Lung microvascular endothelial cell (primary cell): Measurements from ENCODE around the gene UBAP1L. TPM values are rescaled to one million over a fixed set of nuclear protein-coding genes. Genes with fewer than 3 reads are reported as not detected.
"Not testable (repeated sequence)": the region's sequence is repeated elsewhere in the genome, so short reads cannot be mapped to it uniquely, and the experiment has no call there.

ENCODE experiments used
- DNase-seq, 2 donors: peaks; one replicate each; pipeline versions ENCODE4 v3.0.0 to v3.0.0-alpha.2; 2010; ENCODE audit warnings: low read depth in 2 of 2
- total RNA-seq: library from RNA; depleted of rRNA; stranded (reverse); fragments of >200 nt; gene quantifications from 2 replicates; pipeline ENCODE4 v1.2.1, GENCODE V29; 2014

UBAP1L gene
- total RNA-seq = 1.1 and 2.6 TPM in 2 replicates

DNA sequence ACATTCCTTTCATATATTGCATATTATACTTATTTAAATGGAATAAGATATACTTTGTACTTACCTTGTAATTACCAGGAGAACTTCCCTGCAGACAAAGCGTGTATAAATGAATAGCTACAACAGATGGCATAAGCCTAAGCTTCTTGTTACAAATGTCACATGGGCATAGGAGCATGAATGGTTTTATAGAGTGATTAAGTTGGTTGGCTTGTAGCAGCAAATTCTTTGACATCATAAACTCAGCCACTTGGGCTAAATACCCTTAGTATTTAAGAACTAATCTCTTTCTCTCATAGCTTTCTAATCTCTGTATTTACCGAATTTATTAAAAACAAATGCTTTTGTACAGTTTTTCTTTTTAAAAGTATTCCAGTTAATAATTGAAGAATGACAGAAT lies at the start of gene UBAP1L:
TSS of gene UBAP1L (minus strand) at position 115 of the 400 bp plus-strand sequence. CDS start 8,985 bp downstream, outside the sequence.
- no peak for DNase-seq

DNA sequence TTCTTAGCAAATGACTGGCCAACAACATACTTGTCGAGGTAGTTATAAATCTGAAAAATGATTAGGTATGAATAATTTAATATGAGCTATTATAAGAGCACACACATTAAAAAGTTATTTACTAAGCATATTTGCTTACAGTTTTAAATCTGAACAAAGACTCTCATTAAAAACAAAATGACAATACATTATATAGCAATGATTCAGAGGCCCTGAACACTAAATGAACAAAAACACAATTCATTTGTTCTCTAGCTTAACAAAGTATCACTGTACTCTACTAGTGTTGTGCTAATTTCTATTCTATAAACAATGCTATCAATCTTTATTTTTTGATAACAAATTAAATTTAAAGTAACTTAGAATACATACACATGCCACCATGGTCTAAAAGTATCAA lies 49.1 kb upstream of the UBAP1L start:
- no peak for DNase-seq

DNA sequence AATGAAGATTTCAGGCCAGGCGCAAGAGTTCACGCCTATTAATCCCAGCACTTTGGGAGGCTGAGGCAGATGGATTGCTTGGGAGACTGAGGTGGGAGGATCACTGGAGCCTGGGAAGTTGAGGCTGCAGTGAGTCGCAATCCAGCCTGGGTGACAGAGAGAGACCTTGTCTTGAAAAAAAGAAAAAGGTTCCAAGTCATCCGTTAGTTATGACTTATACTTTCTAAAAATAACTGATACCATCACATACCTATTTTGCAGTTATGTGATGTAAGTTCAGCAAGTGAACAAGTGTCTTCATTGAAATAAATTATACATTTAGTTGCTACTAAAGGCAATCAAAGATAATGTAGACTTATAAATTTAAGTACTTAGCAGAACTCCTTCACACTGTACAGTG lies 48.0 kb upstream of the UBAP1L start:
- no peak for DNase-seq

DNA sequence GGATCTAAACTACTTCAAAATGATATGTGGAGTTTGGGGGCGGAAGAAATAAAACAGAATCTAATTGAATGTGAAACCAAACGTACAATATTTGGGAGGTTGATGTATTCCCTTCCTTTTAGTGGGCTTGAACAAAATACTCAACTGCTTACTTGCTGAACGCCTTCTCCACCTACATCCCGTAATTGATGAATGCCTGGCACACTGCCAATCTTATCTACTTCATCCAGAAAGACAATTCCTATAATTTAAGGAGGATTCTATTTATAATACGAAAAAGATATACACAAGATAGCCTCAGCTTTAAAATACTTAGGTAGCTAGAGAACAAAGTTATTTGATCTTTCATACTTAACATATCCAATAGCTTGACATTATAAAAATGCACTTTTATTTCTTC lies 41.7 kb upstream of the UBAP1L start:
- peak in 1 of 2 donors; percentile 4 for DNase-seq

DNA sequence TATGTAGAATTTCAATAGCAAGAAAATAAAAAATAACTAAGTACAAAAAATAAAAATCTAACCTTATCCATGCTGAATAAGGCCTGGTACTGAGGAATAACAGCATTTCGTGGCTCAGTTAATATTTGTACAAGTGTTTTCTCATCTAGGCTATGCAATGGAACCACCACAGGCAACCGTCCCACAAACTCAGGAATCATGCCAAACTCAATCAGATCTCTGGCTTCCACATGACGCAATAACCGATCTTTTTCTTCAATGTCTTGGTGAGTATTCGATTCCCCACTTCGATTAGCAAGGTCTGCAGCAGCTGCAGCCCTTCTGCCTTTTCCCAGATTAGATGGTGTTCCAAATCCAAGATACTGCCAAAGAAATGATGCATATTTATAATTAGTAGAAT lies 39.7 kb upstream of the UBAP1L start:
- DNase-seq = no peak

DNA sequence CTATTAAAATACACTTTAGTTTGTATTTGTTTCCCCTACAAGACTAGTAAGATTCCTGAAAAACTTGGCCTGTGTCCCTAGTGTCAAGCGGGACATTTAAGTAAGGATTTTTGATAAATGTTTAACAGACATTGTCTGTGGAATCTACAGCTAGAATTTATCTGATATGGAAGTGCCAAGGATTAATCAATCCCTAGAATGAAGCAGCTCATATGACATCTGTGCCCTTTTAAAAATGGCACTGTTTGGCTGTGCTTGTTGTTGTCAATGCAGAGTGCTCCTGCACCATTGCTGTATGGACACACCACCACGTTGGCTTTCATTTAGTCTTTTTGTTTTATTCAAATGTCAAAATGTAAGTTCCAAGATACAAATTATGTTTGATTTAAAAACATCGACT lies 32.9 kb upstream of the UBAP1L start:
- DNase-seq = no peak

DNA sequence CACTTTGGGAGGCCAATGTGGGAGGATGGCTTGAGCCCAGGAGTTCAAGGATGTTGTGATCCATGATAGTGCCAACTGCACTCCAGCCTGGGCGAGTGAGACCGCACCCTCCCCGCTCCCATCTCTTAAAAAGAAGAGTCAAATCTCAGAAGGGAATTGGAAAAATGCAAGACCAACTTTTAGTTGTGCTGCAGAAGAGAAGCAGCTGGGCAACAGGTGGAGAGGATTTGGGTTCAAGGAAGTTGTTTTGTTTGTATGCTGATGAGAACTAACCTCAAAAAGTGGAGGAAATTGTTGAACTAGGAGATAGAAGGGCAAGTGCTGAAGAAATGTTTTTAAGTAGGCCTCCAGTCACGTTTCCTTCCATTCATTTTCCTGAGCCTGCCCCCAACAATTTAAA lies 31.4 kb upstream of the UBAP1L start:
- no peak for DNase-seq

DNA sequence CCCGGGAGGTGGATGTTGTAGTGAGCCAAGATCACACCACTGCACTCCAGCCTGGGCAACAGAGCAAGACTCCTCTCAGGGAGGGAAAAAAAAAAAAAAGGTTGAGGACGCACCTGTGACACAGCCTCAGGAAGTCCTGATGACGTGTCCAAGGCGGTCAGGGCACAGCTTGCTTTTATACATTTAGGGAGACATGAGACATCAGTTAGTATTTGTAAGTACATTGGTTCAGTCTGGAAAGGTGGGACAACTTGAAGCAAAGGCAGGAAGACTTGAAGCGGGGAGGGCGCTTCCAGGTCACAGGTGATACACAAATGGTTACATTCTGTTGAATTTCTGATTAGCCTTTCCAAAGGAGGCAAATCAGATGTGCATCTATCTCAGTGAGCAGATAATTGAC lies 23.6 kb upstream of the UBAP1L start:
- DNase-seq = peak in 1 of 2 donors; percentile 36

DNA sequence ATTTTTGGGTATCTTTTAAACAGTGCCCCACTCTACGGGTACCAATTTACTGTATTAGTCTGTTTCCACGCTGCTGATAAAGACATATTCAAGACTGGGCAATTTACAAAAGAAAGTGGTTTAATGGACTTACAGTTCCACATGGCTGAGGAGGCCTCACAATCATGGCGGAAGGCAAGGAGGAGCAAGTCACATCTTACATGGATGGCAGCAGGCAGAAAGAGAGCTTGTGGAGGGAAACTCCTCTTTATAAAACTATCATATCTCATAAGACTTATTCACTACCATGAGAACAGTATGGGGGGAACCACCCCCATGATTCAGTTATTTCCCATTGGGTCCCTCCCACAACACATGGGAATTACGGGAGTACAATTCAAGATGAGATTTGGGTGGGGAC lies 22.9 kb upstream of the UBAP1L start:
- not testable (repeated sequence) for DNase-seq

DNA sequence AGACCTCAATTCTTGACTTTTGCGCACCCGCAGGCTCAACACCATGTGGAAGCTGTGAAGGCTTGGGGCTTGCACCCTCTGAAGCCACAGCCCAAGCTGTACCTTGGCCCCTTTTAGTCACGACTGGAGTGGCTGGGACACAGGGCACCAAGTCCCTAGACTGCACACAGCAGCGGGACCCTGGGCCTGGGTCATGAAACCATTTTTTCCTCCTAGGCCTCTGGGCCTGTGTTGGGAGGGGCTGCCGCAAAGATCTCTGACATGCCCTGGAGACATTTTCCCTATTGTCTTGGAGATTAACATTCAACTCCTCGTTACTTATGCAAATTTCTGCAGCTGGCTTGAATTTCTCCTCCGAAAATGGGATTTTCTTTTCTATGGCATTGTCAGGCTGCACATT lies 22.1 kb upstream of the UBAP1L start:
- DNase-seq = not testable (repeated sequence)

DNA sequence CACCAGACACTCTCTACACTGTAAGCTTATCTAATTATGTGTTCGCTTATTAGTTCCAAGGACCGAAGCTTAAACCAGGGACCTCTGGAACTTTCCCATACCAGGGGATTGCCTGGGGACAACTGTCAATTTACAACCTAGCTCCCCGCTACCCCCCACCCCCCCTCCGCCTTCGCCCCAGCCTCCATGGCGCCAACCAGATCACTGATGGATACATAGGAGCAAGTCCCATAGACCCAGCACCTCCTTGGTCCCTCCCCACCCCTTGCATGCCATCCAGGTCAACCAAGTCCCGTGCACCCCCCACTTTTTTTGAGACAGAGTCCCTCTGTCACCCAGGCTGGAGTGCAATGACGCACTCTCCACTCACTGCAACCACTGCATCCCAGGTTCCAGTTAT lies 19.5 kb upstream of the UBAP1L start:
- DNase-seq = no peak

DNA sequence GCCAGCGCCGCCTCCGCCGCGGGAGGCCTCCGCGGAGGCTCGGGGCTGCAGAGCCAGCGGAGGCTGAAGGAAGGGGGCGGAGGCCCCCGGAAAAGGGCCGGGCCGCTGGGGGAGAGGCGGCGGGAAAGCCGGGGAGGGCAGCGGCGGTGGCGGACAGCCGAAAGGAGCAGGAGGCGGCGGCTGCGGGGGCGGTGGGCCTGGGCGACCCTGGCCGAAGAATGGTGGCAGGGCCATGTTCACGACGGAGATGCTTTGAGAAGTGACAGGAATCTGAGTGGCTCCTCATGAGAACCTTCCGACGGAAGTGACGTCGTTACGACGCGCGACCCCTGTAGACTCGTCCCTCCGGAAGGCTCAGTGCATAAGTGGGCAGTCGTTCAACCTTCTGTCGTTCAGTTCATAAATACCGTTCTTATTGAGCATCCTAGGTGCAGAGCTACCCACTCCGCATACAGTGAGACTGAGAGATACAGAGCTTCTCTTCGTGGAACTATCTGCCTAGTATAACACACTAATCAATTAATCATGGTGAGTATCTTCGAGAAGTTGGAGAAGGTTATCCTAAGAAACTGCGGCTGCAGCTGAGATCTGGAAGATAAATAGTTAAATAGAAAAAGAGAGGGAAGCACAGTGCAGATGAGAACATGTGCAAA lies 18.7 kb upstream of the UBAP1L start, which contains the start of gene PDCD7:
TSS of gene PDCD7 (minus strand) at position 261 of the 653 bp plus-strand sequence. CDS start at position 234, 27 bp downstream.
- DNase-seq = peak; percentile 90 to 94

DNA sequence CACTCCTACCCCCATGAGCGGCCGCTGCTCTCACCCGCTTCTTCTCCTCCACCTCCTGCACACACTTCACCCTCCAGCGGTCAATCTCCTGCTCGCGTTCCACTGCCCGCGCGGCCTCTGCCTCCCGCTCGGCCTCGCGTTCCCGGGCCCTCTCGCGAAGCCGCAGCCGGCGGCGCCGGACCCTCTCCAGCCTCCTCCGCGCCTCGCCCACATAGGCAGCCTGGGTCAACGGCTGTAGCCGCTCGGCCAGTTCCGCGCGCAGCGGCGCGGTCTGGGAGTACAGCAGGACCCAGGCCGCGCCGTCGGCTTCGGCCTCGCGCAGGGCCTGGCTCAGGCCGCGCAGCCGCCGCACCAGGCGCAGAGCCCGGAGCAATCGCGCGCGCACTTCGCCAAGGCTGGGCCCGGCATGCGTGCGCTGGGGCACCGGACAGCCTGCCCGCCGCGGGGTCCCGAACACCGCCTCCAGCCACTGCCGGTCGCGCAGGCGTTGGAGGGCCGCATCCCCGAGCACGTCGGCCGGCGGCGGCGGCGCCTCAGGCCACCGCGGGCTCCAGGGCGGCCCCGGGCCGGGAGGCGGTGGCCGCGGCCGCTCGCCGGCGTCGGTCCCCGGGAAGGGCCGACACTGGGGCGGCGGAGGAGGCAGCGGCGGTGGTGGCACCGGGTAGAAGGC lies 18.0 kb upstream of the UBAP1L start:
- DNase-seq = peak; percentile 76 to 77

DNA sequence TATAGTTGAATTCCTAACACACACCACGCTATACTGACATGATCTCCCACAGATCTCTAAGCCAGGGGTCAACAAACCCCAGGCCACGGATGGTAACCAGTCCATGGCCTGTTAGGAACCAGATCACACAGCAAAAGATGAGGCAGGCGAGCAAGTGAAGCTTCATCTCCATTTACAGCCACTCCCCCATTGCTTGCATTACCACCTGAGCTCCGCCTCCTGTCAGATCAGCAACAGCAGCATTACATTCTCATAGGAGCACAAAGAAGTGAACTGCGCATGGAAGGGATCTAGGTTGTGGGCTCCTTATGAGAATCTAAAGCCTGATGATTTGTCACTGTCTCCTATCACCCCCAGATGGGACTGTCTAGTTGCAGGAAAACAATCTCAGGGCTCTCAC lies 15.9 kb upstream of the UBAP1L start:
- peak in 1 of 2 donors; percentile 3 for DNase-seq

DNA sequence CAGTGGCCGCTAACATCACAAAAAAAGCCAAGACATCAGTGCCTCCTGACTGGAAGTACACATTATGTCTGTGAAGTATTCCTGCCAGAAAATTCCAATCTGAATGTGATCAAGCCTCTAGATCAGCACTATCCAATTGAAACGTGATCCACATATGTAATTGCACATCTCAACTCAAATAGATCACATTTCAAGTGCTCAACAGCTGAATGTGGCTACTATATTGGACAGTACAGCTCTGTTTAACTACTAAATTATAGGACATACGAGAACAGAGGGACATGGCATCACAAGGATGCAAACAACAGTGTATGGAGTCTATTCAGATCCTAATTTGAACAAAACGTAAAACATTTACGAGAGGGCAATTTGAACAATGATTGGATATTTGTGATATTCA lies 542 bp upstream of the UBAP1L start:
- DNase-seq = no peak

DNA sequence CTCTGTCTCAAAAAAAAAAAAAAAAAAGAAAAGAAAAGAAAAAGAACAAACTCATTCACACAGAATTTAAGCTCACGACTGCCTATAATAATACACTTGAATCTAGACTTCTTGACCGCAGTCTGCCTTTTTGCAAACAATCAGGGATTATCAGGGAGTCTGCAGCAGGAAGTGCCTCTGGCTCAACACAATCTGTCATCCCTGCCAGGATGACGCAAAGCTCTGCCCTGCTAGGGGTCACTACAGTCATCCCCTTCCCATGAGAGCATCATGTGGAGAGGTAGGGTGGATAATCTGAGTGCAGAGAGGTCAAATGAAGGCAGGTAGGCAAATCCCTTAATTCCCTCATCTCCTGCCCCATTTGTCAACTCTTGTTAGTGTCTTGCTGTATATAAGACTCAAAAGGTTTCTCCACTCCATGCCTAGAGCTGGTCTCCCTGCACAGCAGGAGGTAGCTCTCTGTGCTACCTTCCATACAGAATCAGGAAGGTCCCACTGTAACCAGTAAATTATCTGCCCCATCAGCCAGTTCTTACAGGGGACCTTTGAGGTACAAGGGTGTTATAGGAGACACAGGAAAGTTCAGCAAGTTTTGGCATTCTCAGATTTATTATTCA lies 4.2 kb downstream of the UBAP1L start:
- DNase-seq = peak; percentile 95

DNA sequence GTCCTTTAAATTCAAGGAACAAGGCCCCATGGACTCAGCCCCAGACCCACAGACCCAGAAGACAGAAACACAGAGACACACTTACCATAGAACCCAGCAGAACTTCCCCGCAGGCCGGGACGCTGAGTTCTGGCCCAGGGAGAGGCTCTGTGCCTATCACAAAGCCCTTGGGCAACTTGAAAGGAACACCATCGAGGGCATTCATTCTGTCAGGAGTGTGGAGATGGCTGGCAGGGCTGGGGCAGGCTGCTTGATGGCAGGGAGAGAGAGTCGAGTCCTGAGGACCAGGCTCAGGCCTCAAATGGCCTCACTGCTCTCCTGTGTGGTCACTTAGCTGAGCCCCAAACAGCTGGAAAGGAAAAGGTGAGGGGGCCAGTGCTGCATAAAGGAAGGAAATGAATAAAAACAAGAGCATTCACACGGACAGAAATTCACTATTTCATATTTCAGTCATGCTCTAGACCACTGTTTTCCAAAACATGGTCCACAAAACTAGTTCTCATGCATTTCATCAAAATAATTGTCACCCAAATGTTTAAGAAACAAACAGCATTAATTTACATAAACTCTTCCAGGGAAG lies 8.9 kb downstream of the UBAP1L start:
- DNase-seq = peak; percentile 54 to 88

DNA sequence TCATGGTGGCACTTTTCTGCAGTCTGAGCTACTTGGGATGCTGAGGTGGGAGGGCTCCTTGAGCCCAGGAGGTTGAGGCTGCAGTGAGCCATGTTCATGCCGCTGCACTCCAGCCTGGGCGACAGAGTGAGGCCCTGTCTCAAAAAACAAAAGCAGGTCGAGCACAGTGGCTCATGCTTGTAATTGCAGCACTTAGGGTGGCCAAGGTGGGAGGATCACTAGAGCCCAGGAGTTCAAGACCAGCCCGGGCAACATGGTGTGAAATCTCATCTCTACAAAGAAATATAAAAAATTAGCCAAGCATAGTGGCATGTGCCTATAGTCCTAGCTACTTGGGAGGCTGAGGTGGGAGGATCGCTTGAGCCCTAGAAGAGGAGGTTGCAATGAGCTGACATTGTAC lies 10.0 kb downstream of the UBAP1L start:
- DNase-seq = no peak

DNA sequence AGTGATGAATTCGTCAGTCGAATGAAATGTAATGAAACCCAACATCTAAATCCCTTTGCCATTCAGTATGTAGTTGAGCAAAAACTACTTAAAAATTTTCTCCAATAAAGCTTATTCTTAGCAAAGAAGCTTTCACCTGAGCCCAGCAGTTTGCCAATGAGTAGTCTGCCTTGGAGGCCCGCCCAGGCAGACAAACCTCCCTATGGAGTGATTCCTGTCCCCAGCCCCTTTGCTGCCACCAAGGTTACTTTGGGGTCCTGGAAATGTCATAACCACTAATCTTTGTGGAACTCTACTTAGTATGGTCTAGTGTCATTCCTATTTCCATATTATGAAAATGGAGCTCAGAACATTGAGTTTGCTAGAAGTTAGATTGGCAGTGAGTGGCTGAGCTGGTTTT lies 12.1 kb downstream of the UBAP1L start:
- DNase-seq = no peak

DNA sequence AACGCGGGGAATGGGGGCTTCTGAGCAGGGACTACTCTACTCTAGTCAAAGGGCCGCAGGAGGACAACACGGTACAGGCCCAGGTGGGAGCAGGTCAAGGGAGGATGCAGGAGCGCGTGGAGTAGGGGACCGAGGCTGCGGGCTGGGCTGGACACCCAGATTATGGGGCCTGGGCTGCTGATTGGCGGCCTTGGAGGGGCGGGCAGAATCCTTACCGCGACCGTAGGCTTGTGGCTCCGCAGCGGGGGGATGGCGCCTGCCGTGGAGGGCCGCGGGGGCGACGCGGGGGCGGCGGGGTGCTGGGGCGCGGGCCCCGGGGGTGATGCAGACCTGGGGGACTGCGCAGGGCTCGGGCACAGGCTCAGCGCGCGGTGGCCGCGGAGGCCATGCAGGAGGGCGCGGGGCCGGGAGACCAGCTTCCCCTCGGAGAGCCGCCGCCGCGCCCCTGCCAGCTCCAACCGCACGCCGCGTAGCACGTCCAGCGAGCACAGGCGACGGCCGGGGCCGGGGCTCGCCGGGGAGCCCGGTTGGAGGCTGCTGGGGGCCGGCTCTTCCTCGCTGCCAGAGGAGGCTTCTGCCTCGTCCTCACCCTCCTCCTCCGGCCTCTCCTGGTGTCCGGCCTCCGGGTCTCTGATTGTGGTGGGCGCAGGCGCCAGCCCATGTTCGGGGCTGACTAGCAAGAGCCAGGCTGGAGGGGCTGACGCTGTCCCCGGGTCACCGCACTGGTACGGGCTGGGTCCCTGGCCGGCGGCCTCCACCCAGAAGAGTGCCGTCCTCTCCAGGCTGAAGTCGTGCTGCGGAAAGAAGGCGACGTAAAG lies 12.9 kb downstream of the UBAP1L start:
- DNase-seq = no peak

DNA sequence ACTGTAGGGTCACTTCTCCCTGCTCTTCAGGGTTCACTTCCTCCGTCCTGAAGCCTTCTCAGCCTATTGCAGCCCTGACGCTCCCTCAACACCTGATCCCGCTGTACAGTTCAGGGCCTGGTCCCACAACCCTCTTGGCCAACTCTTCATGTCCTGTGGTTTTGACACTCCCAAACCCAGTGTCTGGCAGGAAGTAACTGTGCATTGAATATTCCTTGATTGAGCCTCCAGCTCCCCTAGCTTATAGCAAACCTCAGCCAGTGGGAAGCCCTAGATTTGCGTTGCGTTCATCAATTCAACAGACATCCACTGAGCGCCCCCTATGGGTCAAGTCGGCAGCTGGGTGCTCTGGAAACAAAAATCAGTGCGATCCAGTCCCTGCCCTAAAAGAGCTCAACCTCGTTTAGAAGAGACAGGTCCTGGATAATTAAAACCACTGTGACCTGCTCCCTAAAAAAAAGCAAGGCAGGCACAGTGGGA lies 13.5 kb downstream of the UBAP1L start:
- DNase-seq = peak; percentile 60 to 77
